Hepatocyte (in vitro differentiated cells): ENCODE measurements around the gene ROBO3.

Experiments used
- EZH2 ChIP-seq: fragments of 200-600 bp; sonication (generic); IDR thresholded peaks from 2 replicates; pipeline ENCODE4 v1.6.1; 2016; ENCODE audit warnings: antibody characterized with exemption, mild to moderate bottlenecking, borderline replicate concordance
- TF ChIP-seq, protein P1 (sequence below): fragments of 200-600 bp; sonication (generic); IDR thresholded peaks from 2 replicates; pipeline ENCODE4 v1.5.1; 2016; ENCODE audit warnings: antibody characterized with exemption, mild to moderate bottlenecking; ENCODE audit not compliant: poor library complexity

- TF ChIP-seq, protein P1, sequence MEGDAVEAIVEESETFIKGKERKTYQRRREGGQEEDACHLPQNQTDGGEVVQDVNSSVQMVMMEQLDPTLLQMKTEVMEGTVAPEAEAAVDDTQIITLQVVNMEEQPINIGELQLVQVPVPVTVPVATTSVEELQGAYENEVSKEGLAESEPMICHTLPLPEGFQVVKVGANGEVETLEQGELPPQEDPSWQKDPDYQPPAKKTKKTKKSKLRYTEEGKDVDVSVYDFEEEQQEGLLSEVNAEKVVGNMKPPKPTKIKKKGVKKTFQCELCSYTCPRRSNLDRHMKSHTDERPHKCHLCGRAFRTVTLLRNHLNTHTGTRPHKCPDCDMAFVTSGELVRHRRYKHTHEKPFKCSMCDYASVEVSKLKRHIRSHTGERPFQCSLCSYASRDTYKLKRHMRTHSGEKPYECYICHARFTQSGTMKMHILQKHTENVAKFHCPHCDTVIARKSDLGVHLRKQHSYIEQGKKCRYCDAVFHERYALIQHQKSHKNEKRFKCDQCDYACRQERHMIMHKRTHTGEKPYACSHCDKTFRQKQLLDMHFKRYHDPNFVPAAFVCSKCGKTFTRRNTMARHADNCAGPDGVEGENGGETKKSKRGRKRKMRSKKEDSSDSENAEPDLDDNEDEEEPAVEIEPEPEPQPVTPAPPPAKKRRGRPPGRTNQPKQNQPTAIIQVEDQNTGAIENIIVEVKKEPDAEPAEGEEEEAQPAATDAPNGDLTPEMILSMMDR = no peak
- no peak for TF ChIP-seq EZH2
Measured at GRCh38 chr11:124869331-124869730, 4.1 kb downstream of the ROBO3 start.
